T-helper 17 cell (primary cell): ENCODE results near the gene MTX3. TPM values are rescaled to one million over a fixed set of nuclear protein-coding genes. Genes with fewer than 3 reads are reported as not detected.
A peak's percentile ranks its signal among the peaks of the same experiment; 100 is the strongest.

Experiments
- ATAC-seq: fragments of 150-1000 bp; cut with Tn5 transposase; 2 replicates; pipeline ENCODE4 v1.10.0; 2021; ENCODE audit warnings: mild to moderate bottlenecking, moderate library complexity
- DNase-seq, 3 donors: peaks; one replicate each; pipeline versions ENCODE4 v3.0.0 to v3.0.0-alpha.2; 2020 to 2021
- H3K9me3 ChIP-seq: one replicate; pipeline ENCODE4 v1.7.0; 2013; ENCODE audit warnings: low read length, mild to moderate bottlenecking; ENCODE audit not compliant: control insufficient read depth, poor library complexity, severe bottlenecking
- H3K27ac Mint-ChIP-seq: one replicate; pipeline ENCODE4 v1.8.0; 2022; ENCODE audit warnings: mild to moderate bottlenecking, moderate library complexity, mixed read lengths
- H3K27me3 Mint-ChIP-seq: one replicate; pipeline ENCODE4 v1.8.0; 2022; ENCODE audit warnings: mixed read lengths
- H3K36me3 Mint-ChIP-seq: one replicate; pipeline ENCODE4 v1.8.0; 2022; ENCODE audit warnings: low read depth, mixed read lengths
- H3K4me1 Mint-ChIP-seq: one replicate; pipeline ENCODE4 v1.8.0; 2022; ENCODE audit warnings: mild to moderate bottlenecking, mixed read lengths
- H3K4me3 Mint-ChIP-seq: one replicate; pipeline ENCODE4 v1.8.0; 2022; ENCODE audit warnings: mild to moderate bottlenecking, moderate library complexity, mixed read lengths
- total RNA-seq, 4 donors: library from RNA in 2 of 4; stranded (reverse) in 2 of 4; gene quantifications; one replicate each; pipeline ENCODE4 v1.2.3 and lab custom pipeline; 2022 to 2026

MTX3 gene
- total RNA-seq, 2 donors from 2014 or later: 19.7 to 24.3 TPM

GRCh38 chr5:80008995-80009765, 18.1 kb upstream of the MTX3 start:
- Mint-ChIP-seq H3K27me3 (no peaks in the 10 kb centered on the region), H3K4me3 (no peak overlapping the region), H3K4me1 (no peaks in the 10 kb centered on the region), H3K27ac (no peak overlapping the region), H3K36me3 (no peaks in the 10 kb centered on the region)
- DNase-seq: no peak
- H3K9me3 ChIP-seq: no peaks in the 10 kb centered on the region
- no peak for ATAC-seq

- no peaks in the 10 kb centered on the region for H3K27me3 Mint-ChIP-seq
- H3K4me1 Mint-ChIP-seq: peaks cover 4% of the 10 kb centered on the region
- no peak for ATAC-seq
These were observed 11.6 kb upstream of the MTX3 start for GRCh38 chr5:80002677-80003076.

GRCh38 chr5:79999722-80000121, 8.7 kb upstream of the MTX3 start:
- ATAC-seq: no peak
- Mint-ChIP-seq H3K27ac (no peak overlapping the region), H3K4me1 (peaks cover 4% of the 10 kb centered on the region), H3K4me3 (no peak overlapping the region), H3K27me3 (peaks cover 10% of the 10 kb centered on the region), H3K36me3 (peaks cover 16% of the 10 kb centered on the region)
- no peak for DNase-seq
- H3K9me3 ChIP-seq: no peaks in the 10 kb centered on the region

More at GRCh38 chr5:80002677-80003076, 11.6 kb upstream of the MTX3 start:
- H3K27ac Mint-ChIP-seq: no peak overlapping the region
- H3K9me3 ChIP-seq: no peaks in the 10 kb centered on the region
- DNase-seq: no peak
- peak overlapping the region; percentile 39 for H3K4me3 Mint-ChIP-seq
- H3K36me3 Mint-ChIP-seq: peaks cover 9% of the 10 kb centered on the region

- DNase-seq (no peak), ATAC-seq (no peak)
- peaks cover 8% of the 10 kb centered on the region for H3K4me1 Mint-ChIP-seq
- peaks cover 11% of the 10 kb centered on the region for H3K27me3 Mint-ChIP-seq
- H3K4me3 Mint-ChIP-seq: no peak overlapping the region
- H3K36me3 Mint-ChIP-seq: peaks cover 9% of the 10 kb centered on the region
- H3K9me3 ChIP-seq: no peaks in the 10 kb centered on the region
- no peak overlapping the region for H3K27ac Mint-ChIP-seq
These were observed 2.0 kb upstream of the MTX3 start for GRCh38 chr5:79992891-79993657.

- ATAC-seq (no peak), DNase-seq (no peak)
- Mint-ChIP-seq H3K4me3 (peak overlapping the region; percentile 88), H3K27ac (peak overlapping the region; percentile 85), H3K27me3 (peaks cover 6% of the 10 kb centered on the region), H3K4me1 (peaks cover 8% of the 10 kb centered on the region), H3K36me3 (peaks cover 7% of the 10 kb centered on the region)
- no peaks in the 10 kb centered on the region for H3K9me3 ChIP-seq
These were observed 861 bp downstream of the MTX3 start for GRCh38 chr5:79990205-79990597.

- Mint-ChIP-seq H3K4me1 (peaks cover 18% of the 10 kb centered on the region), H3K27ac (peak overlapping the region; percentile 29)
- no peak for ATAC-seq
These were observed 4.8 kb downstream of the MTX3 start for GRCh38 chr5:79986260-79986659.

GRCh38 chr5:79985288-79985687, 5.8 kb downstream of the MTX3 start:
- Mint-ChIP-seq H3K27me3 (no peaks in the 10 kb centered on the region), H3K4me1 (peaks cover 14% of the 10 kb centered on the region), H3K36me3 (peaks cover 6% of the 10 kb centered on the region), H3K4me3 (no peak overlapping the region), H3K27ac (no peak overlapping the region)
- no peak for ATAC-seq
- no peaks in the 10 kb centered on the region for H3K9me3 ChIP-seq
- no peak for DNase-seq

More at GRCh38 chr5:79986260-79986659, 4.8 kb downstream of the MTX3 start:
- Mint-ChIP-seq H3K4me3 (no peak overlapping the region), H3K36me3 (peaks cover 6% of the 10 kb centered on the region), H3K27me3 (no peaks in the 10 kb centered on the region)
- no peaks in the 10 kb centered on the region for H3K9me3 ChIP-seq
- DNase-seq: no peak

GRCh38 chr5:79984363-79984762, 6.7 kb downstream of the MTX3 start:
- H3K4me1 Mint-ChIP-seq: peaks cover 11% of the 10 kb centered on the region
- no peak overlapping the region for H3K4me3 Mint-ChIP-seq
- ATAC-seq: no peak
- H3K27me3 Mint-ChIP-seq: no peaks in the 10 kb centered on the region
- no peak for DNase-seq
- peak overlapping the region; percentile 70 for H3K27ac Mint-ChIP-seq
- H3K36me3 Mint-ChIP-seq: peaks cover 6% of the 10 kb centered on the region
- no peaks in the 10 kb centered on the region for H3K9me3 ChIP-seq

GRCh38 chr5:79983618-79984017, 7.4 kb downstream of the MTX3 start:
- no peaks in the 10 kb centered on the region for H3K27me3 Mint-ChIP-seq
- H3K36me3 Mint-ChIP-seq: peaks cover 6% of the 10 kb centered on the region
- DNase-seq (no peak), ATAC-seq (no peak)
- no peak overlapping the region for H3K27ac Mint-ChIP-seq
- H3K4me3 Mint-ChIP-seq: no peak overlapping the region
- no peaks in the 10 kb centered on the region for H3K9me3 ChIP-seq
- peaks cover 11% of the 10 kb centered on the region for H3K4me1 Mint-ChIP-seq

GRCh38 chr5:79982136-79982535, 8.9 kb downstream of the MTX3 start:
- DNase-seq: no peak
- H3K27ac Mint-ChIP-seq: peak overlapping the region; percentile 81
- H3K36me3 Mint-ChIP-seq: peaks cover 10% of the 10 kb centered on the region
- no peaks in the 10 kb centered on the region for H3K9me3 ChIP-seq
- ATAC-seq: no peak
- no peaks in the 10 kb centered on the region for H3K27me3 Mint-ChIP-seq
- H3K4me1 Mint-ChIP-seq: peaks cover 11% of the 10 kb centered on the region
- no peak overlapping the region for H3K4me3 Mint-ChIP-seq

GRCh38 chr5:79976759-79977515, 14.1 kb downstream of the MTX3 start:
- Mint-ChIP-seq H3K27me3 (no peaks in the 10 kb centered on the region), H3K4me3 (no peak overlapping the region), H3K4me1 (peaks cover 2% of the 10 kb centered on the region), H3K36me3 (peaks cover 5% of the 10 kb centered on the region), H3K27ac (no peak overlapping the region)
- DNase-seq (no peak), ATAC-seq (no peak)
- H3K9me3 ChIP-seq: no peaks in the 10 kb centered on the region

- ATAC-seq (no peak), DNase-seq (no peak)
- H3K36me3 Mint-ChIP-seq: peaks cover 4% of the 10 kb centered on the region
- H3K27me3 Mint-ChIP-seq: no peaks in the 10 kb centered on the region
- H3K4me3 Mint-ChIP-seq: no peak overlapping the region
- H3K27ac Mint-ChIP-seq: no peak overlapping the region
- no peaks in the 10 kb centered on the region for H3K9me3 ChIP-seq
- no peaks in the 10 kb centered on the region for H3K4me1 Mint-ChIP-seq
These were observed 15.6 kb downstream of the MTX3 start for GRCh38 chr5:79975422-79975821.

- H3K4me1 Mint-ChIP-seq: no peaks in the 10 kb centered on the region
- no peaks in the 10 kb centered on the region for H3K9me3 ChIP-seq
- no peak overlapping the region for H3K4me3 Mint-ChIP-seq
- no peak overlapping the region for H3K27ac Mint-ChIP-seq
- peaks cover 4% of the 10 kb centered on the region for H3K36me3 Mint-ChIP-seq
- ATAC-seq (no peak), DNase-seq (no peak)
- no peaks in the 10 kb centered on the region for H3K27me3 Mint-ChIP-seq
These were observed 16.2 kb downstream of the MTX3 start for GRCh38 chr5:79974886-79975285.
